Pancreas (tissue), 10 donors: Measurements from ENCODE around the gene CHST6. TPM values are rescaled to one million over a fixed set of nuclear protein-coding genes. Genes with fewer than 3 reads are reported as not detected.
A peak's percentile ranks its signal among the peaks of the same experiment; 100 is the strongest.
"Not testable (repeated sequence)": the region's sequence is repeated elsewhere in the genome, so short reads cannot be mapped to it uniquely, and the experiment has no call there.

Experiments used
- ATAC-seq, 4 donors: fragments of 200-7000 bp; cut with Tn5 transposase; one replicate each; pipeline versions ENCODE4 v1.8.0 to v1.9.1; 2020; ENCODE audit warnings: mild to moderate bottlenecking in 4 of 4, moderate library complexity in 4 of 4
- DNase-seq, 6 donors: peaks; one replicate each; pipeline ENCODE4 v3.0.0-alpha.2; 2020
- FAIRE-seq: peaks from 2 replicates; lab custom pipeline; 2012; peaks lifted over from hg19 to GRCh38; lab: Jason Lieb, UNC
- H3K27ac ChIP-seq, 4 donors: fragments of 200-600 bp; sonication (generic); 1 replicate in 3 of 4; 2 replicates in 1 of 4; pipeline versions ENCODE4 v1.5.0 to v1.8.0; 2020
- H3K27me3 ChIP-seq, 4 donors: fragments of 200-600 bp; one replicate each; pipeline ENCODE4 v1.8.0; 2021
- H3K36me3 ChIP-seq, 3 donors: fragments of 200-600 bp; sonication (generic) in 1 of 3; one replicate each; pipeline versions ENCODE4 v1.5.0 to v1.8.0; 2020 to 2021
- H3K4me1 ChIP-seq, 3 donors: fragments of 200-600 bp; one replicate each; pipeline ENCODE4 v1.8.0; 2021
- H3K4me3 ChIP-seq, 4 donors: fragments of 200-600 bp; sonication (generic) in 2 of 4; one replicate each; pipeline versions ENCODE4 v1.5.0 to v1.8.0; 2020 to 2021
- H3K9me3 ChIP-seq, 4 donors: fragments of 200-600 bp; one replicate each; pipeline ENCODE4 v1.8.0; 2021
- whole genome bisulfite sequencing, 2 donors: extraction: QIAGEN DNeasy Blood & Tissue Kit; methylation state at CpG; one replicate each; pipeline ENCODE4 v1.1.7; 2013; 5-methylcytosine and 5-hydroxymethylcytosine counted together
- intact Hi-C, 3 donors: fragments of 100-400 bp; cut with DNase I; formaldehyde crosslinking; loops; one replicate each; pipeline versions ENCODE4 v1.11.1 to v1.14.2; 2022
- polyA plus RNA-seq, 2 donors: library from polyadenylated mRNA; stranded (reverse); fragments of 200-250 nt; gene quantifications; one replicate each; pipeline ENCODE4 v1.2.3, GENCODE V29; 2013
- total RNA-seq, 6 donors: library from RNA; stranded (reverse); fragmentation: NEBNext Ultra II Directional in 4 of 6; extraction: Animal tissue kit (Norgen Biotek cat#: 25700) in 4 of 6; gene quantifications; one replicate each; pipeline versions ENCODE4 v1.2.1 to v1.2.4, GENCODE V29; 2021 to 2023
- TF ChIP-seq, protein P1 (sequence below), 4 donors: fragments of 200-600 bp; sonication (generic) in 3 of 4; IDR thresholded peaks; one replicate each; pipeline versions ENCODE4 v1.5.0 to v1.8.0; 2021; ENCODE audit warnings: antibody characterized with exemption in 4 of 4
- donor health status: healthy with polysubstance abuse.
- donor health status: DM: no; HTN: no; CAD: no; lungs with moderate emphysema.
- donor health status: DM: no; HTN: no; CAD: no.
- donor health status: control.
- donor health status: control.
- donor health status: Bipolar disorder and iron deficiency.
- donor health status: DM: yes; HTN: yes; CAD: no.
- donor health status: DM: no; HTN: no; CAD: no.
- donor health status: DM: no; HTN: no; CAD: no.
- donor health status: DM: yes; HTN: yes; CAD: no.

The CHST6 gene
- total and polyA plus RNA-seq, 8 donors = under 0.01 to 0.25 (median 0.11) TPM; not detected in 2

GRCh38 chr16:75459691-75460090 is 35.5 kb downstream of the CHST6 start:
- Histone ChIP-seq H3K36me3 (no peaks in the 10 kb centered on the region), H3K4me3 (no peak overlapping the region), H3K27me3 (no peaks in the 10 kb centered on the region), H3K27ac (no peak overlapping the region), H3K9me3 (no peaks in the 10 kb centered on the region), H3K4me1 (peaks cover 9 to 34% (median 16%) of the 10 kb centered on the region in 3 donors)
- FAIRE-seq (no peak), DNase-seq (no peak), ATAC-seq (no peak)
- intact Hi-C loops = no loop called here
- 94 to 99% methylated on average over 4 of the region's 4 CpGs for WGBS, 2 donors
- TF ChIP-seq, protein P1, sequence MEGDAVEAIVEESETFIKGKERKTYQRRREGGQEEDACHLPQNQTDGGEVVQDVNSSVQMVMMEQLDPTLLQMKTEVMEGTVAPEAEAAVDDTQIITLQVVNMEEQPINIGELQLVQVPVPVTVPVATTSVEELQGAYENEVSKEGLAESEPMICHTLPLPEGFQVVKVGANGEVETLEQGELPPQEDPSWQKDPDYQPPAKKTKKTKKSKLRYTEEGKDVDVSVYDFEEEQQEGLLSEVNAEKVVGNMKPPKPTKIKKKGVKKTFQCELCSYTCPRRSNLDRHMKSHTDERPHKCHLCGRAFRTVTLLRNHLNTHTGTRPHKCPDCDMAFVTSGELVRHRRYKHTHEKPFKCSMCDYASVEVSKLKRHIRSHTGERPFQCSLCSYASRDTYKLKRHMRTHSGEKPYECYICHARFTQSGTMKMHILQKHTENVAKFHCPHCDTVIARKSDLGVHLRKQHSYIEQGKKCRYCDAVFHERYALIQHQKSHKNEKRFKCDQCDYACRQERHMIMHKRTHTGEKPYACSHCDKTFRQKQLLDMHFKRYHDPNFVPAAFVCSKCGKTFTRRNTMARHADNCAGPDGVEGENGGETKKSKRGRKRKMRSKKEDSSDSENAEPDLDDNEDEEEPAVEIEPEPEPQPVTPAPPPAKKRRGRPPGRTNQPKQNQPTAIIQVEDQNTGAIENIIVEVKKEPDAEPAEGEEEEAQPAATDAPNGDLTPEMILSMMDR (IDR thresholded peaks at IDR 0.05) = no peak

DNA sequence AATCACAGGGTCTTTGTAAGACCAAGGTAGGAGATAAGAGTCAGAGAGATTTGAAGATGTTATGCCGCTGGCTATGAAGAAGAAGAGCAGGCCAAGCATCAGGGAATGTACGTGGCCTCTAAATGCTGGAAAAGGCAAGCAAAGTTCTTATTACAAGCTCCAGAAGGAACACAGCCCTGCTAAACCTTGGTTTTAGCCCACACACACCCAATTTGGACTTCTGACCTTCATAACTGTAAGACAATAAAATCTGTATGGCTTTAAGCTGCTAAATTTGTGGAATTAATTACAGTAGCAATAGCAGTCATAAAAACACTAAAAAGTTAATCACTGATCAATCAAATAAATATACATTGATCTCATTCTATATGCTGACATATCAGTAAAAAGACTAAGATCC is 36.8 kb downstream of the CHST6 start:
- WGBS, 2 donors = 92 to 93% methylated on average over 2 of the region's 2 CpGs
- no peak for FAIRE-seq
- no peak overlapping the region for H3K27ac ChIP-seq

GRCh38 chr16:75458029-75458428 is 37.2 kb downstream of the CHST6 start:
- FAIRE-seq (no peak), ATAC-seq (no peak), DNase-seq (no peak)
- no peak overlapping the region for H3K27ac ChIP-seq
- H3K27me3 ChIP-seq = no peaks in the 10 kb centered on the region
- WGBS, 2 donors = 39 to 43% methylated on average over 4 of the region's 4 CpGs
- intact Hi-C loops = no loop called here
- TF ChIP-seq, protein P1 (IDR thresholded peaks at IDR 0.05) = no peak
- H3K4me1 ChIP-seq = peaks cover 14 to 36% (median 19%) of the 10 kb centered on the region in 3 donors
- no peaks in the 10 kb centered on the region for H3K36me3 ChIP-seq
- H3K4me3 ChIP-seq = no peak overlapping the region
- no peaks in the 10 kb centered on the region for H3K9me3 ChIP-seq

More for the DNA sequence above, 36.8 kb downstream of the CHST6 start:
- intact Hi-C loops = no loop called here
- TF ChIP-seq, protein P1 (IDR thresholded peaks at IDR 0.05) = no peak
- H3K27me3 ChIP-seq = no peaks in the 10 kb centered on the region
- H3K4me3 ChIP-seq = no peak overlapping the region
- no peaks in the 10 kb centered on the region for H3K36me3 ChIP-seq
- H3K9me3 ChIP-seq = no peaks in the 10 kb centered on the region
- ATAC-seq = no peak
- peaks cover 10 to 34% (median 16%) of the 10 kb centered on the region in 3 donors for H3K4me1 ChIP-seq
- DNase-seq = no peak

DNA sequence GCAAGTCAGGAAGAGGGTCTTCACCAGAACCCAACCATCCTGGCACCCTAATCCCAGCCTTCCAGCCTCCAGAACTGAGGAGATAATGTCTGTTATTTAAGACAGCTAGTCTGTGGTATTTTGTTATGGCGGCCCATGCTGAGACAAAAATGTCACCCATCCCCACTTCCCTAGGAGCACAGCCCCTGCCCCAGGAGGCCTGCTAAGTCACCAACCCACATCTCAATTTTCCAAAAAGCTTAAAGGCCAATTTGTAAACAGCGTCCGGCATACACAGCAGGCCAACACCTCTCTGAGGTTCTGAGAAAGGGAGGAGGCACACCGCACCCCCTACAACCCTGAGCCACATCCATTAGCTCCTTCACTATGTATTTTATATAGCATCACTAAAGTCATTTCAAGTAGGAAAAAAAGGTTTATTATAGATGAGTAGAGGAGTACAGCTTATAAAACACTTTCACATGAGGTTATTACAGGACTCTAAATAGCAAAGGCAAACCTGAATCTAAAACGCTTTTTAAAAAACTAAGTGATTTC is 37.7 kb downstream of the CHST6 start:
- Histone ChIP-seq H3K9me3 (no peaks in the 10 kb centered on the region), H3K4me3 (no peak overlapping the region), H3K27ac (no peak overlapping the region), H3K36me3 (no peaks in the 10 kb centered on the region), H3K4me1 (peaks cover 19 to 34% (median 19%) of the 10 kb centered on the region in 3 donors), H3K27me3 (no peaks in the 10 kb centered on the region)
- intact Hi-C loops = no loop called here
- FAIRE-seq (no peak), DNase-seq (no peak), ATAC-seq (no peak)
- WGBS, 2 donors = 90 to 91% methylated on average over 5 of the region's 5 CpGs
- TF ChIP-seq, protein P1 (IDR thresholded peaks at IDR 0.05) = no peak

GRCh38 chr16:75456971-75457370 is 38.3 kb downstream of the CHST6 start:
- TF ChIP-seq, protein P1 (IDR thresholded peaks at IDR 0.05) = no peak
- no peaks in the 10 kb centered on the region for H3K9me3 ChIP-seq
- ATAC-seq (peak in 1 of 4 donors; percentile 36), DNase-seq (no peak), FAIRE-seq (no peak)
- H3K27me3 ChIP-seq = no peaks in the 10 kb centered on the region
- no peak overlapping the region for H3K27ac ChIP-seq
- H3K4me3 ChIP-seq = no peak overlapping the region
- intact Hi-C loops = no loop called here
- H3K36me3 ChIP-seq = no peaks in the 10 kb centered on the region
- peaks cover 20 to 28% (median 22%) of the 10 kb centered on the region in 3 donors for H3K4me1 ChIP-seq
- WGBS, 2 donors = 21 to 25% methylated on average over 1 of the region's 1 CpG

DNA sequence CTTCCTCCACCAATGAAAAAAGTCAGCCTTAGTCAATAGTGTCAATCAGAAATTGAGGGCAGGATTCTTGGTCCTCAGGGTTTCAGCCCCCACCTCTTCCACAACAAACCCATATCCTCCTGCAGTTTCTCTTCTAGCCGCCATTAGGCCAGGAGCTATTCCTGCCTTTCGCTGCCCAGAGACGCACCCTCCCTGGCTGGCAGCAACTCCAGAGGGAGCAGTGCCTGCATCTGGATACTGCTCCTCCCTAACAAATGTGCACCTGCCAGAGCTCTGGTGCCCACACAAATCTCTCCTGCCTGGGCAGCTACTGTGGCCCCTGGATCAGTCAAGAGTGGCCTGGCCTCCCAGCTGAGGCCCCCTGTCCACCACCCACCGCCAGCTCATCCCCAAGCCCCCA is 38.8 kb downstream of the CHST6 start:
- intact Hi-C loops, H3K27ac ChIP-seq, H3K9me3 ChIP-seq, H3K4me3 ChIP-seq, H3K27me3 ChIP-seq, DNase-seq, FAIRE-seq, ATAC-seq, H3K36me3 ChIP-seq: not testable (repeated sequence)
- peaks cover 19 to 23% (median 20%) of the 10 kb centered on the region in 3 donors for H3K4me1 ChIP-seq
- 96 to 98% methylated on average over 4 of the region's 4 CpGs for WGBS, 2 donors
